ENCODE data around the gene ZNF549.

The ZNF549 gene

DNA sequence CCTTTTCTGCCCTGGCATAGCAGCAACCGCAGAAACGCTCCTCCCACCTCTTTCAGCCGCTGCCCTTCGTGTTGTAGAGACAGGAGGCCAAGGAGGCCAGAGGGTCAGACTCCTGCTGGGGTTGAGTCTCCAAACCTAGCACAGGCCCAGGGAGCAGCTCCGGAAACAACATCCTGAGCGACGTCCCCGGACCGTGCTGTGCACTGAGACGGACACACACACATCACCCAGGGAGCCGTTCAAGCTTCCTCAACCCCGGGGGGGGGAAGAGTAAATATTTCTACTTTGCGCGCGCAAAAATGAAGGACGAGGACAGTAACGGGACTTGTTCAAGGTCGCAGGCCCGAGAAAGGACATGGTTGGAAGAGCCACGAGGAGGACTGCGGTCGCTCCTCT lies 31.9 kb downstream of the ZNF549 start:
- peak overlapping the region; percentile 90 for H3K4me3 ChIP-seq (ENCODE audit: low read length)
- TF ChIP-seq, protein P1, sequence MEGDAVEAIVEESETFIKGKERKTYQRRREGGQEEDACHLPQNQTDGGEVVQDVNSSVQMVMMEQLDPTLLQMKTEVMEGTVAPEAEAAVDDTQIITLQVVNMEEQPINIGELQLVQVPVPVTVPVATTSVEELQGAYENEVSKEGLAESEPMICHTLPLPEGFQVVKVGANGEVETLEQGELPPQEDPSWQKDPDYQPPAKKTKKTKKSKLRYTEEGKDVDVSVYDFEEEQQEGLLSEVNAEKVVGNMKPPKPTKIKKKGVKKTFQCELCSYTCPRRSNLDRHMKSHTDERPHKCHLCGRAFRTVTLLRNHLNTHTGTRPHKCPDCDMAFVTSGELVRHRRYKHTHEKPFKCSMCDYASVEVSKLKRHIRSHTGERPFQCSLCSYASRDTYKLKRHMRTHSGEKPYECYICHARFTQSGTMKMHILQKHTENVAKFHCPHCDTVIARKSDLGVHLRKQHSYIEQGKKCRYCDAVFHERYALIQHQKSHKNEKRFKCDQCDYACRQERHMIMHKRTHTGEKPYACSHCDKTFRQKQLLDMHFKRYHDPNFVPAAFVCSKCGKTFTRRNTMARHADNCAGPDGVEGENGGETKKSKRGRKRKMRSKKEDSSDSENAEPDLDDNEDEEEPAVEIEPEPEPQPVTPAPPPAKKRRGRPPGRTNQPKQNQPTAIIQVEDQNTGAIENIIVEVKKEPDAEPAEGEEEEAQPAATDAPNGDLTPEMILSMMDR (IDR thresholded peaks at IDR 0.05; ENCODE audit: insufficient read depth, low read depth, low read length, missing control alignments), result no peak
- peak; percentile 23 for DNase-seq (ENCODE audit: low read depth)

DNA sequence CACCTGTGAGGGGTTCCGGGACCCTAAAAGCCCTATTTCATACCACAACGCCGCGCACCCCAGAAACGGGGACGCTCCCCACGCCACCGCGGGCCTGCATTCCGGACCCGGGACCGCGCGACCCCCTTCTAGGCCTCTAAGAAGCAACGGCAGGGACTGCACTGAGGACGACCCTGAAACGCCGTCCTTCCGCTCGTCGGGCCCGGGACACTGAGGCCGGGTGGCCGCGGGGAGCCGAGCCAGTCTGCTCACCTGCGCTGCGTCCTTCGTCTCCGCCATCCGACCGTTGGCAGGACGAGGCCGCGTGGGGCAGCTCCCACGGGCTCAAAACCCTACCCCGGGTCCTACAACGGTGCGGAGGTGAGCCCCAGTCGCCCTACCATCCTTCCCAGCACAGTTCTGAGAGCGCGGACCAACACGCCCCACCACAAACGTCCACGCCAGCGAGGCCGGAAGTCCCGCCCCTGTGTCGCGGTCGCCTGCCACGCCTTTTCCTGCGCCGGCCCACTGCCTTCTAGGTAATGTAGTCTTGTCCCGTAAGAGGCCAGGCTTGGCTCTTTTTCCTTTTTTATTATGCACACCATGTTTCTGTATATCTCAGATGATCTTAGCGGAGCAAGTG lies 32.4 kb downstream of the ZNF549 start, which contains the start of gene ZNF550:
ZNF550 (minus strand) TSS at position 460 of the 622 bp plus-strand sequence; CDS start at position 279, 181 bp downstream.
- peak; percentile 93 for DNase-seq (ENCODE audit: low read depth)
- peak within 1 kb of the TSS; percentile 90 for H3K4me3 ChIP-seq (ENCODE audit: low read length)
- TF ChIP-seq, protein P1 (IDR thresholded peaks at IDR 0.05; ENCODE audit: insufficient read depth, low read depth, low read length, missing control alignments), result no peak

DNA sequence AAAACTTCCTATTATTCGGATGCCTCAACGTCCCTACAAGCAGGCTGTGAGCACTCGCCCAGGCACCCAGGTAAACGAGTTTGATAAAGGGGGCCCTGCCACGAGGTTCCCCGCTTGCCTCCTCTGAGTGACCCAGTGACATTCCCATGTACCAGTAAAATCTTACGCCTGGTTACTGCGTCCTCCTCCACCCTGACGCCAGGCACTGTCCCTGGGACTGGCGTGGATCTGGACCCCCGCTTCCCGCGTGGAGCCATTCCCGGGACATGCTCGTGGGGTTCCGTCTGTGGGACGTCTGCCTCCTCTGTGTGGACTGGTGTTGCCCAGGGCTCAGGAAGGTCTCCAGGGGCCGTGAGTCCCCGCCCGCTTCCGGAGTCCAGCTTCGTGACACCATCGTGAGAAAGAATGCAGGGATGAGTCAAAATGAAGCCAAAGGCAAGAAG lies 32.9 kb downstream of the ZNF549 start:
- peak; percentile 67 for DNase-seq (ENCODE audit: low read depth)
- TF ChIP-seq, protein P1 (IDR thresholded peaks at IDR 0.05; ENCODE audit: insufficient read depth, low read depth, low read length, missing control alignments), result no peak
- peak overlapping the region; percentile 90 for H3K4me3 ChIP-seq (ENCODE audit: low read length)

DNA sequence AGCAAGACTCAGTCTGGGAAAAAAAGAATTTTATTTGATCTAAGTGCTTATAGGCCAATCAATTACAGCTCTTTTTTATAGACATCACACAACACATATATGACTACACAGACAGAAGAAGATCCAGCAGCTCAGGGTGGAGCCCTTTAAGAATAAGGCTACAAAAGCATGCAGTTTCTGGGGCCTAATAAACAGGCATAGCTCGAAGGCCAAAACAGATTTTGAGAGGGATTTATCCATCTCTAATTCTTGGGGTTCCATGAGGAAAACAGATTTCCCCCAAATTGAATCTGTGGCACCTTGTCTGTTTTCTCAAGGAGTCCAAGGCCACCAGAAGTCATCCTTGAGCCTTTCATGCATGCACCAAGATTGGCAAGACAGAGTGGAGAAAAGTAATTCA lies 36.4 kb downstream of the ZNF549 start:
- no peak for DNase-seq (ENCODE audit: low read depth)
- TF ChIP-seq, protein P1 (IDR thresholded peaks at IDR 0.05; ENCODE audit: insufficient read depth, low read depth, low read length, missing control alignments), result no peak

DNA sequence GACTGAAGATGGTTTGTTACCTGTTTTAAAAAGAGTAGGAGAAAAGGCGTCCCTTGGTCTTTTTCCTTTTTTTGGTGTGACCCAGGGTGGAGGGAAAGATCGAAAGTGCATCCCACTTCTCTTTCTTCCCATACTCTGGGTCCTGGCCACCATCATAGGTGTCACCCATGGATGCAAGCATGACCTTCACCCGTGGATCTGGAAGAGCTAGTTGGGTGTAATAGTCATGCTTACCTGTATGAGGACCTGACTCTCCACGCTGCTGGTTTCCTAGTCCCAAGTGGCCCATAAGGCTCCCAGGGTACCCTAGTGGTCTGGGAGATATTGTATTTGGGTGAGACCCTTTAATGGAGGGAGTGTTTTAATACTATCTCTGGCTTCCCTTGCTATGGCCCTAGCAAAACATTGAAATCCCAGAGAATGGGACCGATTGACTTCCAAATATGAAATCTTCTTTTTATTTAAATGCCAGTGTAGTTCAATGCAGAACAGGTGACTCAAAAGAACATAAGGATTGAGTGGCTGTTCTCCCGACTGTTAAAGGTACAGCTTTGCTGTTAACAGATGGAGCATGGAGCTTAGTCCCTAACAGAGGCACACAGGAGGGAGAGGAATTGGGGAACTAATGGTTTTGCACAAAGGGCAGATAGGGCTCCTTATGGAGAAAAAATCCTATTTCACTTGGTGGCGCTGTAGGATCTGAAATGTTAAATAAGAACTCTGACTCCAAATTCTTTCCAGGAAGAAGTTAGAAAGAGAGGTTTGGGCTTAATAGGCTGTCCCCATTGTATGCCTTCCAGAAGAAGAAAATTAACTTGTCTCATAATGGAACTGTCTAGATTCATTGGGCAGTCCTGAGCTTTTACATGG lies 39.5 kb downstream of the ZNF549 start:
- TF ChIP-seq, protein P1 (IDR thresholded peaks at IDR 0.05; ENCODE audit: insufficient read depth, low read depth, low read length, missing control alignments), result no peak
- no peak overlapping the region for H3K4me3 ChIP-seq (ENCODE audit: low read length)
- DNase-seq (ENCODE audit: low read depth), result peak; percentile 57

More for the DNA sequence above, 36.4 kb downstream of the ZNF549 start:
- H3K4me3 ChIP-seq (ENCODE audit: low read length), result no peak overlapping the region

DNA sequence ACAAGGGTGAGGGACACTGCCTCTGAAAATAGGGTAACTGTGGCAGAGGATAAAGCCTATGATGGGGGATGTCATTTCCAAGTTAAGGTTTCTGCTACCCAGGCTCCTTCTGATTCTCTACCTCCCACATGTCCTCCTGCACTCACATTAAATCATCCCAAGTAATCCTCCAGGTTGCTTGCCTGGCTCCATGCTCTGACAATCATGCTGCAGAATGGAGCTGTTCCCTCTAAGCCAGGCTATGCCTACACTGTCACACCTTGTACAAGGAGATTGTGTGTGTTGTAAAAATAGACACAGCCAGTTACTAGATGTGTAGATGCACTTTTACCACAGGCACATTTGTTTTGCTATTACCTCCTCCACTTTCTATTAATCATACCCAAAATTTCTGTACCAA lies 43.6 kb downstream of the ZNF549 start:
- TF ChIP-seq, protein P1 (IDR thresholded peaks at IDR 0.05; ENCODE audit: insufficient read depth, low read depth, low read length, missing control alignments), result no peak
- no peak for DNase-seq (ENCODE audit: low read depth)
- H3K4me3 ChIP-seq (ENCODE audit: low read length), result no peak overlapping the region

All from epithelial cell of esophagus (primary cell).